K562 (cell line): ENCODE results near the gene TIMM50. TPM values are rescaled to one million over a fixed set of nuclear protein-coding genes. Genes with fewer than 3 reads are reported as not detected.

ENCODE experiments used
- HLTF ChIP-seq: fragments of 450-650 bp; IDR thresholded peaks from 2 replicates; pipeline ENCODE4 v1.6.1; 2016
- NFXL1 ChIP-seq: fragments of 450-650 bp; formaldehyde crosslinking; IDR thresholded peaks from 2 replicates; pipeline ENCODE4 v1.4.0; 2021; ENCODE audit warnings: mild to moderate bottlenecking
- NR3C1 ChIP-seq: sonication (generic); formaldehyde crosslinking; IDR thresholded peaks from 2 replicates; pipeline ENCODE4 v1.8.1; 2022; ENCODE audit warnings: missing genetic modification reagents
- POLR2A ChIP-seq: fragments of 450-650 bp; conservative IDR thresholded peaks from 2 replicates; pipeline ENCODE4 v1.6.1; 2016
- SREBF2 ChIP-seq: sonication (generic); formaldehyde crosslinking; IDR thresholded peaks from 2 replicates; pipeline ENCODE4 v1.4.0; 2020; ENCODE audit warnings: mild to moderate bottlenecking, missing genetic modification reagents
- polyA plus RNA-seq, 8 experiments: library from polyadenylated mRNA; depleted of rRNA in 4 of 8; stranded (reverse) in 5 of 8; unstranded in 3 of 8; fragments of >200 nt; fragmentation: Nextera tagmentation in 2 of 8; fragmentation: Illumina TruSeq in 1 of 8; extraction: Ambion mirVana in 2 of 8; extraction: Trizol in 1 of 8; gene quantifications; 2 replicates each; pipeline versions ENCODE4 v1.2.1 to v1.2.3, GENCODE V29; 2011 to 2014; ENCODE audit warnings: inconsistent platforms in 1 of 8, missing spikeins in 1 of 8
- total RNA-seq, 7 experiments: library from RNA; depleted of rRNA in 6 of 7; stranded (reverse); fragments of >200 nt in 6 of 7; fragmentation: Illumina TruSeq in 2 of 7; extraction: Trizol in 2 of 7; gene quantifications; 2 replicates each; pipeline versions ENCODE4 v1.2.1 to v1.2.3, GENCODE V29; 2011 to 2021; ENCODE audit warnings: low replicate concordance in 1 of 7
- TF ChIP-seq, protein P1 (sequence below): fragments of 450-650 bp; IDR thresholded peaks from 2 replicates; pipeline ENCODE4 v1.6.1; 2016; ENCODE audit warnings: mild to moderate bottlenecking, moderate library complexity

TIMM50 gene
- total and polyA plus RNA-seq, 9 of the 15 experiments (the other 6 are each of a cell fraction or from before 2014, with no cell fraction given) = 28.3 to 221 (median 170) TPM

DNA sequence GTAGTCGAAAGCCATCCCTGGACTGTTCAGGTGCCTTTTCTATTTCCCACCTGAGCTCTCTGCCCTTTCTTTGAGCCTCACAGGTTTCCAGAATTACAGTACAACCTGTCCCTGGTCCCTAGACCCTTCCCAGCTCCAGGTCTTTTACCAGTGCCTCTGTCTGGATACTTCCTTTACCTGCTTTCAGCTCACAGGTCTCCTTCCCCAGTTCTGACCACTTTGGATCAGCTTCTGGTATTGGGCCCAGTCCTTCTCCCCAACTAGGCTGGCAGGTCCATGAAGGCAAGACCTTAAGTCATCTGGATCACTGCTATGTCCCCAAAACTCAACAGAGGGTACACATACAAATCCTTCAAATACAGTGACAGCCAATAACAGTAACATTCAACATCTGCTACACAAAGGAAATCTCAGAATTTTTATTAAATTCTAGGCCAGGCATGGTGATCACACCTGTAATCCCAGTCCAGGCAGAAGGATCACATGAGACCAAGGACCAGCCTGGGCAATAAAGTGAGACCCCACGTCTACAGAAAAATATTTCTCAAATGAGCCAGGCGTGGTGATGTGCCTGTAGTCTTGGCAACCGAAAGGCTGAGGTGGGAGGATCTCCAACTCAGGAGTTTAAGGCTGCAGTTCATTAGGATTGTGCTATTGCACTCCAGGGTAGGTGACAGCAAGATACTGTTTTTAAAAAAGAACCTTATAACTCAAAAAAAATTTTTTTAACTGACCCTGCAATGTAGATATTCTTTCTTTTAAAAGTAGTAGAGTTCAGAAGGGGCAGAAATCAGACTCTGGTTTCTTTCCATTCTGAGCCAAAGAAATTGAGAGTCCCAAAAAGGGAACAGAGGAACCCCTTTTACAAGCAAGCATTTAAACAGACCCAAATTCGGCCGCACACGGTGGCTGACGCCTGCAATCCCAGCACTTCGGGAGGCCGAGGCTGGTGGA lies 46.2 kb upstream of the TIMM50 start (continued):
- TF ChIP-seq, protein P1, sequence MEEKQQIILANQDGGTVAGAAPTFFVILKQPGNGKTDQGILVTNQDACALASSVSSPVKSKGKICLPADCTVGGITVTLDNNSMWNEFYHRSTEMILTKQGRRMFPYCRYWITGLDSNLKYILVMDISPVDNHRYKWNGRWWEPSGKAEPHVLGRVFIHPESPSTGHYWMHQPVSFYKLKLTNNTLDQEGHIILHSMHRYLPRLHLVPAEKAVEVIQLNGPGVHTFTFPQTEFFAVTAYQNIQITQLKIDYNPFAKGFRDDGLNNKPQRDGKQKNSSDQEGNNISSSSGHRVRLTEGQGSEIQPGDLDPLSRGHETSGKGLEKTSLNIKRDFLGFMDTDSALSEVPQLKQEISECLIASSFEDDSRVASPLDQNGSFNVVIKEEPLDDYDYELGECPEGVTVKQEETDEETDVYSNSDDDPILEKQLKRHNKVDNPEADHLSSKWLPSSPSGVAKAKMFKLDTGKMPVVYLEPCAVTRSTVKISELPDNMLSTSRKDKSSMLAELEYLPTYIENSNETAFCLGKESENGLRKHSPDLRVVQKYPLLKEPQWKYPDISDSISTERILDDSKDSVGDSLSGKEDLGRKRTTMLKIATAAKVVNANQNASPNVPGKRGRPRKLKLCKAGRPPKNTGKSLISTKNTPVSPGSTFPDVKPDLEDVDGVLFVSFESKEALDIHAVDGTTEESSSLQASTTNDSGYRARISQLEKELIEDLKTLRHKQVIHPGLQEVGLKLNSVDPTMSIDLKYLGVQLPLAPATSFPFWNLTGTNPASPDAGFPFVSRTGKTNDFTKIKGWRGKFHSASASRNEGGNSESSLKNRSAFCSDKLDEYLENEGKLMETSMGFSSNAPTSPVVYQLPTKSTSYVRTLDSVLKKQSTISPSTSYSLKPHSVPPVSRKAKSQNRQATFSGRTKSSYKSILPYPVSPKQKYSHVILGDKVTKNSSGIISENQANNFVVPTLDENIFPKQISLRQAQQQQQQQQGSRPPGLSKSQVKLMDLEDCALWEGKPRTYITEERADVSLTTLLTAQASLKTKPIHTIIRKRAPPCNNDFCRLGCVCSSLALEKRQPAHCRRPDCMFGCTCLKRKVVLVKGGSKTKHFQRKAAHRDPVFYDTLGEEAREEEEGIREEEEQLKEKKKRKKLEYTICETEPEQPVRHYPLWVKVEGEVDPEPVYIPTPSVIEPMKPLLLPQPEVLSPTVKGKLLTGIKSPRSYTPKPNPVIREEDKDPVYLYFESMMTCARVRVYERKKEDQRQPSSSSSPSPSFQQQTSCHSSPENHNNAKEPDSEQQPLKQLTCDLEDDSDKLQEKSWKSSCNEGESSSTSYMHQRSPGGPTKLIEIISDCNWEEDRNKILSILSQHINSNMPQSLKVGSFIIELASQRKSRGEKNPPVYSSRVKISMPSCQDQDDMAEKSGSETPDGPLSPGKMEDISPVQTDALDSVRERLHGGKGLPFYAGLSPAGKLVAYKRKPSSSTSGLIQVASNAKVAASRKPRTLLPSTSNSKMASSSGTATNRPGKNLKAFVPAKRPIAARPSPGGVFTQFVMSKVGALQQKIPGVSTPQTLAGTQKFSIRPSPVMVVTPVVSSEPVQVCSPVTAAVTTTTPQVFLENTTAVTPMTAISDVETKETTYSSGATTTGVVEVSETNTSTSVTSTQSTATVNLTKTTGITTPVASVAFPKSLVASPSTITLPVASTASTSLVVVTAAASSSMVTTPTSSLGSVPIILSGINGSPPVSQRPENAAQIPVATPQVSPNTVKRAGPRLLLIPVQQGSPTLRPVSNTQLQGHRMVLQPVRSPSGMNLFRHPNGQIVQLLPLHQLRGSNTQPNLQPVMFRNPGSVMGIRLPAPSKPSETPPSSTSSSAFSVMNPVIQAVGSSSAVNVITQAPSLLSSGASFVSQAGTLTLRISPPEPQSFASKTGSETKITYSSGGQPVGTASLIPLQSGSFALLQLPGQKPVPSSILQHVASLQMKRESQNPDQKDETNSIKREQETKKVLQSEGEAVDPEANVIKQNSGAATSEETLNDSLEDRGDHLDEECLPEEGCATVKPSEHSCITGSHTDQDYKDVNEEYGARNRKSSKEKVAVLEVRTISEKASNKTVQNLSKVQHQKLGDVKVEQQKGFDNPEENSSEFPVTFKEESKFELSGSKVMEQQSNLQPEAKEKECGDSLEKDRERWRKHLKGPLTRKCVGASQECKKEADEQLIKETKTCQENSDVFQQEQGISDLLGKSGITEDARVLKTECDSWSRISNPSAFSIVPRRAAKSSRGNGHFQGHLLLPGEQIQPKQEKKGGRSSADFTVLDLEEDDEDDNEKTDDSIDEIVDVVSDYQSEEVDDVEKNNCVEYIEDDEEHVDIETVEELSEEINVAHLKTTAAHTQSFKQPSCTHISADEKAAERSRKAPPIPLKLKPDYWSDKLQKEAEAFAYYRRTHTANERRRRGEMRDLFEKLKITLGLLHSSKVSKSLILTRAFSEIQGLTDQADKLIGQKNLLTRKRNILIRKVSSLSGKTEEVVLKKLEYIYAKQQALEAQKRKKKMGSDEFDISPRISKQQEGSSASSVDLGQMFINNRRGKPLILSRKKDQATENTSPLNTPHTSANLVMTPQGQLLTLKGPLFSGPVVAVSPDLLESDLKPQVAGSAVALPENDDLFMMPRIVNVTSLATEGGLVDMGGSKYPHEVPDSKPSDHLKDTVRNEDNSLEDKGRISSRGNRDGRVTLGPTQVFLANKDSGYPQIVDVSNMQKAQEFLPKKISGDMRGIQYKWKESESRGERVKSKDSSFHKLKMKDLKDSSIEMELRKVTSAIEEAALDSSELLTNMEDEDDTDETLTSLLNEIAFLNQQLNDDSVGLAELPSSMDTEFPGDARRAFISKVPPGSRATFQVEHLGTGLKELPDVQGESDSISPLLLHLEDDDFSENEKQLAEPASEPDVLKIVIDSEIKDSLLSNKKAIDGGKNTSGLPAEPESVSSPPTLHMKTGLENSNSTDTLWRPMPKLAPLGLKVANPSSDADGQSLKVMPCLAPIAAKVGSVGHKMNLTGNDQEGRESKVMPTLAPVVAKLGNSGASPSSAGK = no peak
- 0 out of 2 replicates have a peak, but pooled peaks have one; percentile 10 for TF ChIP-seq POLR2A
- TF ChIP-seq NR3C1 (CRISPR knock-in tag) = no peak
- TF ChIP-seq NFXL1 = no peak
- TF ChIP-seq SREBF2 (CRISPR knock-in tag) = no peak
- TF ChIP-seq HLTF = no peak
